HEK293T (cell line): ENCODE results near the gene LIPK.

Experiments used
- ELF4 ChIP-seq: fragments of 450-650 bp; IDR thresholded peaks from 2 replicates; pipeline ENCODE4 v1.6.1; 2017; ENCODE audit warnings: antibody characterized with exemption
- FOXK2 ChIP-seq: fragments of 450-650 bp; IDR thresholded peaks from 2 replicates; pipeline ENCODE4 v1.6.1; 2016; ENCODE audit warnings: mild to moderate bottlenecking
- FOXM1 ChIP-seq: fragments of 450-650 bp; IDR thresholded peaks from 2 replicates; pipeline ENCODE4 v1.6.1; 2017; ENCODE audit warnings: mild to moderate bottlenecking, borderline replicate concordance

DNA sequence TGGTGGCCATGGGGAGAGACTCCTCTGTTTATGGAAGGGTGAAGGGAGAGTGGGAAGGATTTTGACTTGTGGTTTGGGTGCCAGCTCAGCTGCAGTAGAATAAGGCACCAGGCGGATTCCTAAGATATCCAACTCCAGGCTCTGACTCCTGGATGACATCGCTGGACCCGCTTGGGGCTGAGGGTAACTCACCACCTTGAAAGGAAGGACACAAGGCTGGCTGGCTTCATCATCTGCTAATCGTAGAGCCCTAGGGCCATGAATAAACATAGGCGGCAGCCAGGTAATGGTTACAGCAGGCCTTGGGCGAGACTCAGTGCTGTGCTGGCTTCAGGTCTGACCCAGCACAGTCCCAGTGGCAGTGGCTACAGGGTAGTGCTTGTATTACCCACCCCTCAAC is 16.7 kb upstream of the LIPK start:
- TF ChIP-seq FOXM1: no peak
- no peak for TF ChIP-seq FOXK2
- no peak for TF ChIP-seq ELF4
